DND-41 (cell line): ENCODE measurements around the gene GYPB.
"Not testable (repeated sequence)": the region's sequence is repeated elsewhere in the genome, so short reads cannot be mapped to it uniquely, and the experiment has no call there.

Experiments
- CTCF ChIP-seq: IDR thresholded peaks from 2 replicates; pipeline ENCODE4 v1.5.1; 2012; ENCODE audit warnings: borderline replicate concordance, low read length, moderate library complexity, mild to moderate bottlenecking; ENCODE audit not compliant: poor library complexity, severe bottlenecking; ENCODE audit errors: extremely low read depth
- EZH2 ChIP-seq: IDR thresholded peaks from 3 replicates; pipeline ENCODE4 v1.6.1; 2012; ENCODE audit warnings: borderline replicate concordance, low read depth, mild to moderate bottlenecking, moderate library complexity, low read length, inconsistent platforms; ENCODE audit not compliant: severe bottlenecking

GRCh38 chr4:144049495-144050424 is 30.6 kb upstream of the GYPB start:
- TF ChIP-seq CTCF, EZH2: not testable (repeated sequence)
